Activated T-cell treated with anti-CD3 and anti-CD28 coated beads for 48 hours (primary cell): ENCODE measurements around the gene CNTNAP2.
"Not testable (repeated sequence)": the region's sequence is repeated elsewhere in the genome, so short reads cannot be mapped to it uniquely, and the experiment has no call there.

Experiments used
- DNase-seq: peaks from one replicate; pipeline ENCODE4 v3.0.0-alpha.2; 2020; ENCODE audit warnings: low read depth

CNTNAP2 gene

DNA sequence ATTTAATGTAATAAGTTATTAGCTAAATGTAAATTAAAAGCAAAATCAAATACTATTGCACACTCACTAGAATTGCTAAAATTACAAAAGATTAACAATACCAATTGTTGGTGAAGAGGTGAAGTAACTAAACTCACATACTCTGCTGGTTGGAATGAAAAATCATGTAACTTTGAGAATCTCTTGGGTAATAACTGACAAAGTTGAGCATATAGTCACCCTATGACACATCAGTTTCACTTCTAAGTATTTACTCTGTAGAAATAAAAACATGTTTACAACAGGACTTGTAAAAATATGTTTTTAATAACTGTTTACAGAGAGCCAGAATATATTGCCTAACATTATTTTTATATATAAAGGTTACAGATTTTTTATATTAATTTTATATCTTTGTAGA, 33.6 kb downstream of the CNTNAP2 start:
- DNase-seq: no peak

DNA sequence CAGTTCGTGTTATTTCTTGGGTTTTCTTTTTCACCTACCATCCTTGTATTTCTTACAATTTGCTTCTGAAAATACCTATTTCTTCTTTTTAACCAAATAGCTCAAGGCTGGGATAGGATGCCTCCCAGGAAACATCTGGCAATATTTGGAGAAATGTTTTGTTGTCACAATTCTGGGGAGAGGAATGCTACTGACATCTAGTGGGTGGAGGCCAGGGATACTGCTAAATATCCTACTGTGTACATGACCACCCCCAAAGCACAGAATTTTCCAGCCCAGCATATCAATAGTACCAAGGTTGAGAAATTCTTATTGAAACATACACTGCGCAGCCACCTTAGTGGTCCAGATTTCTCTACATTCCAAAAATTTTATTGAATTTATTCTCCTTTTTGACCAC, 55.5 kb downstream of the CNTNAP2 start:
- no peak for DNase-seq

DNA sequence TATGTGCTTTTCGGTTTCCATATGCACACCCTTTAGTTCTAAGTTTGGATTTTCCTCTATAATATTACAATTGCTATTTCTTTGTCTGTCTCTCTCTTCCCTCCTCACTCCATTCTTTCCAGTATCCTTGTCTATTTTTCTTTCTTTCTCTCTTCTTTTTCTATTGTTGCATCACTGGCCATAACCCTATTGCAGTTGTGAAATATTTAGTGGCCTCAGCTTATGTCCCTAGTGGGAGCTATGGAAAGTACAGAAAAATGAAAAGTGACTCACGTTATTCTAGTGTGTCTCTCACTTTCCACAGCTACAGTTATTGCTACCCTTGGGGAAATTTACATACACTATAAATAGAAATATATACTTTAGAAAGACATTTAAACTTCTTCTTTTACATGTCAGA, 59.1 kb downstream of the CNTNAP2 start:
- DNase-seq: no peak

DNA sequence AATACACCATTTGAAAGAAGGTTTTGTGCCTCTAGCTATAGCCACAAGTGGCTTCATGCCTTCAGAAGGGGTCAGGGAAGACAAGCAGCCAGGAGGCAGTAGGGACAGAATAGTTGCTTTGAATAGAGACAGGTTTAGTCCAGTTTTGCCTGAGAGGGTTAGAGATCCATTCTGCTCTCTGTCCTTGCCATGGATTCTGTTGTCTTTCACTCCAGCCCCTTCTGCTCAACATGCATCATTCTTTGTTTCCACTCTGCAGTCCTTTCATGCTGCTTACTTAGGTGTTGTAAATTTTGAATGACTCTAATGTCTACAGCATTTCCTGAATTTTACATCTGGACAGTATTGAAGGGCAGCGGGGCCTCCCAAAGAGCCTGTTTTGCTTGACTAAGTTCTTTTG, 60.3 kb downstream of the CNTNAP2 start:
- no peak for DNase-seq

DNA sequence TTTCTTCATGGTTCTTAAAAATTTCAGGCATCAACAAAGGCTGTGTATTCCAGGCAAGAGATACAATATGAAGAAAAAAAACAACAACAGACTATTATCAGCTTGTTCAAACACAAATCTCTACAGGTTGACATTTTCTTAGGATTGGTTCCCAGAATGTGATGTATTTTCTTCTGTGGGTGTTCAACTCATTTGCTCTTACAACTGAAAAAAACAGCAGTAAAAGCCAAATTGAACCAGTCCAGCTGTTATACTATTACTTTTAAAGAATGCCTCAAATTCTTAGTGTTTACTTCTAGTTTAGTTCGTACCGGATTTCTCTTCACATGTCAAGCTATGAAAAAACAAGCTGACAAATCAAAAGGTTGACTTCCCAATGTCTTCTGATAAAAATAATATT, 60.7 kb downstream of the CNTNAP2 start:
- no peak for DNase-seq

DNA sequence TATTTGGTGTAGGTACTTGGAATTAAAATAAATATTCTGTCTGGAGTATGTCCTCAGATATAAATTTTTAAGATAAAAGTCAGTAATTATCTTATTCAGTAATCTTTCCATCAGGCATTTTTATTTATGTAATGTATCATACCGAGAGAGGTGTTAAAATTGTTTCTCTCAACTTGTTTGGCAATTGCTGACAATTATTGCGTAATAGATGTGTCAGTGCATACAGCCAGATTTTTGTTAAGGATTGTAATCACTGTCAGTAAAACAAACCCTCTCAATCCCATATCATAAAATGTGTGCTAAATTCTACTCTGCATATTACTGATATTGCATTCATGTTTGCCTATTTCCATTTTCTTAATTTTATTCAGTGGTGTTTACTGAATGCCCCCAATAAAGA, 69.2 kb downstream of the CNTNAP2 start:
- DNase-seq: no peak

DNA sequence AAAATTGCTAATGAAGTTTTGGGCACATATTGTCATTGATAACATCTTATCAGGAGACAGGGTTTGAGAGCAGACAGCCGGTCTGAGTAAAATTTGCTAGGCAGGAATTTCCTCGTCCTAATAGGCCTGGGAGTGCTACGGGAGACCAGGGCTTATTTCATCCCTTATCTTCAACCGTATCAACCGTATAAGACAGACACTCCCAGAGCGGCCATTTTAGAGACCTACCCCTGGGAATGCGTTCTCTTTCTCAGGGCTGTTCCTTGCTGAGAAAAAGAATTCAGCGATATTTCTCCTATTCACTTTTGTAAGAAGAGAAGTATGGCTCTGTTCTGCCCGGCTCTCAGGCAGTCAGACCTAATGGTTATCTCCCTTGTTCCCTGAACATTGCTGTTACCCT, 74.8 kb downstream of the CNTNAP2 start:
- DNase-seq: not testable (repeated sequence)

DNA sequence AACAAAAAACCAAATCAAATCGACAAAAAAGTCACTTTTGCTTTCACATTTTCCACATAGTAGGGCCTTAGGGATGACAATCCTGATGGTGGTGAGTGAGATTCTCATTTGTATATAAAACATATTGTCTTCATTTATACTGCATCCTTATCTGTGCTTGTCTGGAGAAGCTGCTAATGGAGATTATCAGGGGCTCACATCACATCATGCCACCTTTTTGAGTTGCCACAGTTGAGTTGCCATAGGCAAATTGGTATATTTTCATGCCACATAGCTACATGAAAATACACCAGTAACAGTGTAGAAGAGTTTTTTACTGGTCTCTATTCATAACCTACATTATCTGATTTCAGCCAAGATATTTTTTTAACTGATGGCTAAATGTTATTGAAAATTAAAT, 85.3 kb downstream of the CNTNAP2 start:
- DNase-seq: no peak

DNA sequence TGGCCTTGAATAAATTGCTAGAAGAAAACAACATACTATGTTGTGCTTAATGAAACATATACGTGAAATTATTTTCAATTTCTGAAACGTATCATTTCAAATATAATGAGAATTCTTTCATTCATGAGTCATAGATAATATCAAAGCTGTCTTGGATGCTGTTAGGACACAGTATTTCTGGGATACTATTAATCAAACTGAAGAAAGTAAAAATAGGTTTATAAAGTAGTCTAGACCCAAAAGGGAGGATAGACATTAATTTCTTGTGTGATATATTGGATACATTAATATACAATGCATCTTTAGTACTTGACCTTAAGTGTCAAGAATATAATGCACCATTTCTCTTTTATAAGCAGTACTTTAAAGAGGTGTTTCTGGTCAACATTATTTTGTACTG, 89.7 kb downstream of the CNTNAP2 start:
- no peak for DNase-seq

DNA sequence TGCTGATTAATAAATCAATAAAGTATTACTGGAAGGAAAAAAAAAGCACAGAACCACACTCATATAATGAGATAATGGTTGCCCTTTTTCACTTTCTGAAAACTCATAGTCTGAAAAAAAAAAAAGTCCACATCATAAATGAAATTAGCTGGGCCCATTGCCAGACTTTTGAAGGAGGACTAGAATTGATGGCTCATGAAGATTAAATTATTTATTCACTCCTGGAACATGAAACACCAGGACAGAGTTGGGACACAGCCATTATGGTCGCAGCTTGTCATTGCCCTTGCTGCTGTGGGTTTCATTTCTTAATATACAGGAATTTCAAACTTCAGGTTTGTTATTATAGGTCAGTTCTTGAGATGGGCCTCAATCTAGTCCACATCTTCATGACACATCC, 91.9 kb downstream of the CNTNAP2 start:
- DNase-seq: no peak

DNA sequence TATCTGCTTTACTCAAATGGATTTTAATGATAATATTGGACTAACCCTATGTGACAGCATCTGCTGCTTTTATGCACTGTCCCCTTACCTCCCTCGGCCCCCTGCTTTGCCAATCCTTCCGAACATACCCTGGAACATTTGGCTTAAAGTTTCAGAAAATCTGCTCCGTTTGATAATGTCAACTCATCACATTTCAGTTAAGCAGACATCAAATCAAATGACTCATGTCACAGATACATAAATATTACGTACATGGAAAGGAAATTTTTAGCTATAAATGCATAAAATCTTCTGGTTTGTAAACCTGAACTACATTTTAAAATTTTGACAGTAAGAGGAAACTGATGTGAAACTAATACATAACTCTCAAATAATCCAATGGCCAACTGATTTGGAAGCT, 98.2 kb downstream of the CNTNAP2 start:
- DNase-seq: no peak

DNA sequence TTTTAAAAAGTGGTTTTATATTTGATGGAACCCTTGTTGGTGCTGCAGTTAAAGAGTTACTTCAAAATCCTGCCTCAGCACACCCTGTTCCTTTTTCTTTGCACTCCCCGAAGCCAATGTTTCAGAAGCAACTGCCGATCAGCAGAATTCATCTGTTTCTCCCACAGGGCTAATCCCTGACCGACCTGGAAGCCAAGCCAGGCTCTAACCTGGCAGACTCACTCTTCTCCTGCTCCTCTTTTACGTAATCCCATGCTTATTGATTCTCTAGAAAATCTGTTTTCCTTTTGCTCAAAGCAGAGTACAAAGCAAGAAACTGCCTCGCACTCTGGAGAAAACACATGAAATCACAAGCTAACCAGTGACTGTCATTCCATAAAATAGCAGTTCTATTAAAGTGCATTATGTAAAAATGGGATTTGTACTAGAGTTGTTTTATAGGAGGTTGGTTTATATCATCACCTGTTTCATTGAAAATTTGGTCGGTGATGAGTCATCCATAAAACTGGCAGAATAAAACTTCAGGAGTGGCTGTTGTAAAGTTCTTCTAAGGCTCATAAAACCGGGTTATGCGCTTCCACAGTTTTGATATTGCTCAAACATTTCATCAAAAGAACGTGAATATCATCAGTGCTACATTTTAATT, 99.9 kb downstream of the CNTNAP2 start:
- no peak for DNase-seq

DNA sequence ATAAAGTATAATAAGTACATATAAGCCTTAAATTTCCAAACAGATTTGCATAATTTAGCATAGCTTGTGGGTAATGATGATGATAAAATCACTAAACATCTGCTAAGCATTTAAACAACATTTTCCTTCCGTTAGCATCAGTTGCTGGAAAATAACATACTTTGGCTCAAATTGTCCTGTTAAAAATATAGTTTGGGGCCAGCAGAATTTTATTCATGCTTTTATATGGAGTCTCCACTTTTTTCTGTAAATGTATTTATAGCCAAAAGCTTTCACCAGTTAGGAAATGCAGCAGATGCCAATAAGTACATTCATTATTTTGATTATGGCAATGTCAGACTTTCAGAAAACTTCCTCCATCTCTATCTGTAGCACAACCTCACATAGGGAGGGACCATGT, 107.2 kb downstream of the CNTNAP2 start:
- DNase-seq: no peak

DNA sequence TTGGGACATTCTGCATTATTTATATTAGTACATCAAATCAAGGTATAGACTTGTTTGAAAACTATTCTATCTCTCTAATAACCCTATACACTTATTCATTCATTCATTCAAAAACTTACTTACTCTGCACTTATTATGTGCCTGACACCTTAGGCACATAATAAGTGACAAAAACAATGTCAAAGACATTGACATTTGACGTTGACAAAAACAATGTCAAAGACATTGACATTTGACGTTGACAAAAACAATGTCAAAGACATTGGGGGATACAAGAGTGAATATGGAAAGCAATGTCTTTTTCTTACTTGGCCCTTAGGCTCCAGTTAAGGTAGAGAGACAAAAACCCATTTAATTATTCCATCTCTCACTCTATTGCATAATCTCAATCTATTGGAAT, 116.0 kb downstream of the CNTNAP2 start:
- DNase-seq: no peak

DNA sequence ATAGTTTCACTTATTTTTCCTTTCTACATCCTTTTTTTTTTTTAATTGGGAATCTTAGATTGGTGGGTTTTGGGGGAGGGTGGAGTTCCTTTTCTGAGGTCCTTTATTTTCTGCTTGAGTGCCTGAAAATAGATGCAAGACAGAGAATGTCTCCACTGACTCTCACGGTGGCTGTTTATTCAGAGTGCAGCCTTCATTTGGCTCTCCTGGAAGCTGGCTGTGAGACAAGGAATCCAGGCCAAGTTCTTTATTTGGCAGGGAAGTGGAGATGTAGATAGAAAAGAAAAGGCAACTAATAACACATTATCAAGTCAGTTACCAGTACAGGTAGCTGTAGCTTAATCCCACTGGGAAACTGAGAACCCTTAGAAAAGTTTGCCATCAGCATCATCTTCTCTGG, 118.6 kb downstream of the CNTNAP2 start:
- DNase-seq: no peak

DNA sequence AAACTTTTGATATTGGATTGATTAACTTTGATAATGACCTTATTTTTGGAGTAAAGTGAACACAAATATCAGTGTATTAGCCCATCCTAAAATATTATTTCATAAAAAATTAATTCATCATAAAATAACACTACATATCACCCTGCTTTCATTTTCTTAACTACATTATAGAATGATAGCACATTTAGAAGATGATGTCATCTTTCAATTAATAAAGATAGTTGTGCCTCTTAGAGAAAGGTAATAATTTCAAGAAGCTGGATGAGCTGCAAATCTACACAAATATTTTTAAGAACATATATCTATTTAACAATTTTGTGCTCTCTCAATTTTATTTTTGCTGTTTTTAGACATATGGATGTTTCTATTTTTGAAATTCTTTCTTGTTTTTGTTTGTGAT, 126.1 kb downstream of the CNTNAP2 start:
- no peak for DNase-seq

DNA sequence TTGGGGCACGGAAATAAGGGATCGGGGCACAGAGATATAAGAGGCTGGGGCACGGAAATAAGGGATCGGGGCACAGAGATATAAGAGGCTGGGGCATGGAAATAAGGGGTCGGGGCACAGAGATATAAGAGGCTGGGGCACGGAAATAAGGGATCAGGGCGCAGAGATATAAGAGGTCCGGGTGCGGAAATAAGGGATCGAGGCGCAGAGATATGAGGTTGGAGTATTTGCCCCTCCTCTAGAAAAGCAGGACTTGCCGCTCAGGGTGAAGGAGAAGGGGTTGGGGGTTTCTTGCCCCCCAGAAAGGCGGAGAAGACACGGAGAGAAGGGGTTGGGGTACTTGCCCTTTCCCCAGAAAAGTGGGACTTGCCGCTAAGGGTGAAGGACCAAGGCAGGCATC, 131.4 kb downstream of the CNTNAP2 start:
- not testable (repeated sequence) for DNase-seq

DNA sequence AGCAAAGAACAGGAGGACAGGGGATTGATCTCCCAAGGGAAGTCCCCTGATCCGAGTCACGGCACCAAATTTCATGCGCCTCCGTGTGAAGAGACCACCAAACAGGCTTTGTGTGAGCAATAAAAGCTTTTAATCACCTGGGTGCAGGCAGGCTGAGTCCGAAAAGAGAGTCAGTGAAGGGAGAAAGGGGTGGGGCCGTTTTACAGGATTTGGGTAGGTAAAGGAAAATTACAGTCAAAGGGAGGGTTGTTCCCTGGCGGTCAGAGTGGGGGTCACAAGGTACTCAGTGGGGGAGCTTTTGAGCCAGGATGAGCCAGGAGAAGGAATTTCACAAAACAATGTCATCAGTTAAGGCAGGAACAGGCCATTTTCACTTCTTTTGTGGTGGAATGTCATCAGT, 132.1 kb downstream of the CNTNAP2 start:
- not testable (repeated sequence) for DNase-seq

DNA sequence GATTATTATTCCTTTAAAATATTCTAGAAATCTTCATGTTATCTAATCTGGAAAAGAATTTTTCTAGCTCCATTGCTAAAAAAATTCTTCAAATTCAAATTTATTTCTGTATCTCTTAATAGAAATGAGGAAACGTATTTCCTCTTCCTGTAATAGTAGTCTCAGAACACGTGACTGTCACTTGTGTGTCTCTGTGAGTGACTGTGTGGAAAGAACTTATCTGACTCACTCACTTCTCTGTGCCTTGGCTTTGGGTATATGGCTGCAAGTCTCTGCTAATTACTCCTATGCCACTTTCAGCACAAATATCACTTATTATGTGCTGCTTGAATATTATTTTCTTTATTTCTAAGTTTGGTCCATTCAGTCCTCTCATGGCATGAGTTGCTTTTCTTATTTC, 132.7 kb downstream of the CNTNAP2 start:
- DNase-seq: no peak

DNA sequence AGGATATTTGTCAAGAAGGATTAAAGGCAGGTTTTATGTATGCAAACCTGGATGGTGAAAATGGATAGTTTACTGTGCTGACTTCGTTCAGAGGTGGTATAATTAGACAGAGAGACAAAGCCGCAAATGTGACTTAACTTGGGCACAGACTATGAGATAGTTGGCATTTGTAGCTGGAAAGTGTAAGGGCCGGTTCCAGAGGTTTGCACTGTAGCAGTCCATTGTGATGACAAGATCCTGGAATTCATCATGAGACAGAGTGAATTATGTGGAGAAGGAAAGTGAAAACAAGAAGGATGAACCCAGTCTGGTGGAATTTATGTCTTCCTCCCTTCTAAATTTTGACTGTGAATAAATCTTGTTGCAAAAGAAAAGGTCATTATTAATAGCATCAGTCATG, 139.0 kb downstream of the CNTNAP2 start:
- no peak for DNase-seq

DNA sequence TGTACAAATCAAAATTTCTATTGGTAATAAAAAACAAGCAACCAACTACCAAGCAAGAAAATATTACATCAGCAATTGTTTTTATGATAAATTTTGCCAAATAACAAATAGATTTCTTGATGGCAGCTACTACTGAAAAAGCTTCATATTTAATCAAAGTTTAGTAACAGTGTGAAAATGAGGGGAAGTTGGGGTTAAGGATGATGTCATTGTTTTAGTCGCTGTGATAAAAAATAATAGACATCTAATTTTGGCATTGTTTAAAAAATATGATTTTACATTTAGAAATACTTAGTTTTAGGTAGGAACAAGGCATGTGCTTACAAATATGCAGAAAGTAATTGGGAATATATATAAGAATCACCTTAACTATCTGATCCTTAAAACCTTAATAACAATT, 145.9 kb downstream of the CNTNAP2 start:
- no peak for DNase-seq

DNA sequence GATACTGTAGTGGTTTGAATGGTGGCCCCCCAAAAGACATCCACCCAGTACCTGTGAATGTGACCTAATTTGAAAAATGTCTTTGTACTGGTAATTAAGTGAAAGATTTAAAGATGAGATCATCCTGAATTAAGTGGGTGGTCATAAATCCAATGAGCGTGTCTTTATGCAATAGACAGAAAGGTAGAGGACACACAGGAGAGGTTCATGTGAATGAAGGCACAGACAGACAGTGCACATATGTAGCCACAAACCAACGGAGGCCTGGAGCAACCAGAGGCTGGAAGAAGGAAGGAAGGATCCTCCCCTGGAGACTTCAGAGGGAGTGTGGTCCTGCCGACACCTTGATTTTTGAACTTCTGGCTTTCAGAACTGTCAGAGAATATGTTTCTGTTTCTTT, 160.3 kb downstream of the CNTNAP2 start:
- no peak for DNase-seq

DNA sequence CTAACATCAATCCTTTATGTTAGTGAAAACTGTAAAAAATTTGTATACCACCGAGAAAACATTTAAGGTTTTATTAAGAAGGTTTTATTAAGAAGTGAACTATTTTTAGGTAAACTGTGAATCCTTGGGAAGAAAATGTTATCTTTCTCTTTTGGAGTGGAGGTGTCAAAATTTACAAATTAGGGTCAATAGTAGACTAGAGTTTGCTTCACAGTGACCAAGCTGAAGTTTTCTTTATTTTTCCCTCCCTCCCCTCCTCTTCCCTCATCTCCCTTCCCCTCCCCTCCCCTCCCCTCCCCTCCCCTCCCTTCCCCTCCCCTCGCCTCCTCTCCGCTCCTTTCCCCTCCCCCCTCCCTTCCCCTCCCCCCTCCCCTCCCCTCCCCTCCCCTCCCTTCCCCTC, 168.8 kb downstream of the CNTNAP2 start:
- no peak for DNase-seq

DNA sequence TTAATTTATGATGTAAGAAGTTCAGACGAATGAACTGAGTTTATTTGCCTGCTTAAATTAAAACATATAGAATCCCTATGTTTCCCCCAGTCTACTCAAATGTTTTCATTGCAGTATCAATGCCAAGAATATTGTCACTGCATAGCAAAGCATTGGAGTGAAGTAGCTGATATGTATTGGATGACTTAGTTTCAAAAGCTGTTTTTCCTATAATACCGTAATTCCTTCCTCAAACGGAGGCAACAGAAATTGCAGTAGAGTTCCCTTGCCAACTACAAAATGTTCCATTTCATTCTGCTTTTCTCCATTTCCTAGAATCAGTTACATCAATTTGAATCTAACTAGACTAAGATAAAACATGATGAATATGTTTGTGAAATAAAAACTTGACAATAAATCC, 174.1 kb downstream of the CNTNAP2 start:
- no peak for DNase-seq

DNA sequence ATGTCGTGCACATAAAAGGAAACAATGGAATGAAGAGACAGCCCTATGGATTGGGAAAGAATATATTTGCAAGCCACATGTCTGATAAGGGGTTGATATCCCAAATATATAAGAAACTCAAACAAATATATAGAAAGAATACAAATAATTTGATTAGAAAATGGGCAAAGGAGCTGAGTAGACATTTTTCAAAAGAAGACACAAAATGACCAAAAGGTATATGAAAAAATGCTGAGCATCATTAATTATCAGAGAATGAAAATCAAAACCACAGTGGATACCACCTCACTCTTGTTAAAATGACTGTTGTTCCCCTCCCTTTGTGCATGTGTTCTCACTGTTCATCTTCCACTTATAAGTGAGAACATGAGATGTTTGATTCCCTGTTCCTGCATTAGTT, 175.3 kb downstream of the CNTNAP2 start:
- DNase-seq: no peak
